CD4-positive, alpha-beta T cell treated with Interleukin-12 subunit alpha and Interleukin-12 subunit beta, for 1 hour (primary cell): ENCODE data around the gene SEM1.
"Not testable (repeated sequence)": the region's sequence is repeated elsewhere in the genome, so short reads cannot be mapped to it uniquely, and the experiment has no call there.

Experiments
- DNase-seq: peaks from one replicate; pipeline ENCODE4 v3.0.0-alpha.2; 2020

The SEM1 gene

DNA sequence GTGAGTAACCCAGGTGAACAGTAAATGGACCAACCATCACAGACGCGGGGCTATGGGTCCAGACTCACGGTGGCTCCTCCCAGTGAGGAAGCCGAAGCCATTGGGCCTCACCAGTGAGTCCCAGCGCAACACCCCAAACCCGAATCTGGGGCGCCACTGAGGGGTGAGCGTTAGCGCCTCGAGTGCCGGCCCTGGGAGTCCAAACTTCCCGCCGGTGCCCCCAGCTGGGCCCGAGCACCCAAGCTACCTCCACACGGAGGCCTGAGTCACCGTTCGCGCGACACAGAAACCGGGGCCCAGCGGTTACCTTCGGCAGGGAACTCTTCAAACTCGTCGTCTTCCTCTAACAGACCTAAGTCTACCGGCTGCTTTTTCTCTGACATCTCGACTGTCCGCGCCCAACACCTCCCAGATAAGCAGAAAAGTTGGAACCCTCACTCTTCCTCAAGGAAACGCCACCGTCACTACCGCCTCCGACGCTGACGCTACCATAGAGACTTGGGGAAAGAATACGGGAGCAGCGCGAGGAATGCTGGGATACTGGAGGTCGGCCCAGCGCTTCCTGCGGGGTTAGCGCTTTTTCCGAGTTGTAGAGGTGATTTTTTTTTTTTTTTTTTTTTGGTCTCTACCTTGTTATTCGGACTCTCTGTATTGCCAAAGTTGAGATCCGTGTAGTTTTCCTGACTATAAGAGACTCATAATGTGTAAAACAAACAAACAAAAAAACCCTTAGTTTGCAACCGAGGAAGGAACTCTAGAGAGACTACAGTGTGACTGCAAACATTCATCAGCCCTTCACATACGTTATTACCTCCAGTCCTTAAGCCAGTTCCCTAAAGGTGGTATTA is at the start of gene SEM1:
Gene SEM1, minus strand, starts transcription at position 466 of the 848 bp plus-strand sequence. Its CDS starts 83 bp downstream, at position 383.
- peak; percentile 68 for DNase-seq

DNA sequence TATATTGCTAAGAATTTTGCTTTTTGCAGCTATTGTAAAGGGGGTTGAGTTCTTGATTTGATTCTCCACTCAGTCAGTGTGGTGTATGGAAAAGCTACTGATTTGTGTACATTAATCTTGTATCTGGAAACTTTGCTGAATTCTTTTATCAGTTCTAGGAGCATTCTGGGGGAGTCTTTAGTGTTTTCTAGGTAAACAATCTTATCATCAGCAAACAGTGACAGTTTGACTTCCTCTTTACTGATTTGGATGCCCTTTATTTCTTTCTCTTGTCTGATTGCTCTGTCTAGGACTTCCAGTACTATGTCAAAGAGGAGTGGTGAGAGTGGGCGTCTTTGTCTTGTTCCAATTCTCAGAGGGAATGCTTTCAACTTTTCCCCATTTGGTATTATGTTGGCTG is 48.2 kb upstream of the SEM1 start:
- DNase-seq = not testable (repeated sequence)

DNA sequence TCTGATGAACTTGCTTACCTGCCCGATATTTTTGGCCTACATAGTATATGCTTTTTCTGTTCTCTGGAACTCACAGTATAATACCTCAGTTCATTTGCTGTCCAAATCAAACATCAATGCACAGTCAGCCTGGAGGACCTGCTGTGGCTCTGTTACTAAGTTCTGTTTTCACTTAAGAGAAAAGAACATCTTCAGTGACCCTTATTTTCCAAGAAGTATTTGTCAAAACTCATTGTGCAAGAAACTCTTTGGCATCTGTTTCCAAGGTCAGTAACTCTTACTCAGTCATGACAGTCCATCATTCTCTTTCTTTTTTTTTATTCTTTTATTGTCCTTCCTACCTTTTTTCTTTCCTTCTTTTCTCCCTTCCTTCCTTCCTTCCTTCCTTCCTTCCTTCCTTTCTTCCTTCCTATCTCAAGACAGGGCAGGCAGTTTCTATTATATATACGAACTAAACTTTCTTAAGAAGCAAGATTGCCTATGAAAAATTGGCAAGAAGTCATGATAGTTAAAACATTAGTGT is 37.8 kb upstream of the SEM1 start:
- no peak for DNase-seq

DNA sequence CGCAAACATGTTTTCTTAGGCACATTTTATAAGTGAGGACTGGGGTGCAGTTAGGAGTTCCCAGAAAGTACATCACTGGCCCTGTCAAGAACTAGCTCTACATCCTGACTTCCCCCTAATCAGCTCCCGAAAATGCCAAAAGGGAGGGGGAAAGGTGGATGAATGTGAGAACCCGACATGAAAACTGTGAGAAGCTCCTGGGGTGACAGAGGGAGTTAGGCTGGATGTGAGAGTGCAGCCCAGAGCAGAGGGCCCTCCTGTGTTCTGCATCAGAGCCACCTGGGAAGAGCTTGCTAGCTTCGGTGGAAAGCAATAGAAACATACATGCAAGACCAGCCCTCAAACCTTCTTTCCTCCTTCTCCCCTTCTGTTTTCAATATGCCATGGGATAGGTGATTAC is 30.5 kb upstream of the SEM1 start:
- no peak for DNase-seq

DNA sequence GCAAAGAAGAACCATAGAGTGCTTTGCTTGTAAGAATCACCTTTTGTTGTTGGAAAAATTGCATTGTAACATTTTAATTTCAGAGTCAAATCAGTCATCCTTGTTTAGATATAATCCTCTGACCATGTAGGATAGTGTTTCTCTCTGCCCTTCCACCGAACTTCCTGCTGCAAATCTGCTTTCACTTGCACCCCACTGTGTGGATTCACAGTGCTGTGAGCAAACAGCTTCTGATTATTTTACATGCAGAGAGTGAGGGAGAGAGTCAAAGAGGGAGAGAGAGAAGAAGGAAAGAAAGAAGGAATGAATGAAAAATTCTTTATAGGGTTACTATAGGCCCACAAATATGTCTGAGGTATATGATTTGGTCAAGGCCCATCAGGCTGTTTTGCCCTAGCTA is 30.0 kb upstream of the SEM1 start:
- DNase-seq = no peak

DNA sequence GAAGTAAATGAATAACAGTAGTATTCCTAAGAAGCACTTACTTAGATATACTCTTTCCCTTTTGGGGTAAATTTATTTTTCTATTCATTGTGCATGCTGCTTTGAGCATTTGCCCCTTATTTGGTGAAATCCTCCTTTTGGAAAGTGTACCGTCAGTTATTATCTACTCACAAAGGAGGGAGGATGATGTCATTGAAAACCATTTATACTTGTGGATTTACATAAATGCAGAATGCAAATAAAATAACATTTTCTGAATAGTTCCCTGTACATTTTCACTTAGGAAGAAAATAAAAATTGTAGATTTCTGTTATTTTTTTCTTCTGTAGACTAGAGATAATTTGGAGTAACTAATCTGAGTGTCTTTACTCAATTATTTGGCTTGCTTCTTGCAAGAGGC is 29.5 kb upstream of the SEM1 start:
- DNase-seq = no peak

DNA sequence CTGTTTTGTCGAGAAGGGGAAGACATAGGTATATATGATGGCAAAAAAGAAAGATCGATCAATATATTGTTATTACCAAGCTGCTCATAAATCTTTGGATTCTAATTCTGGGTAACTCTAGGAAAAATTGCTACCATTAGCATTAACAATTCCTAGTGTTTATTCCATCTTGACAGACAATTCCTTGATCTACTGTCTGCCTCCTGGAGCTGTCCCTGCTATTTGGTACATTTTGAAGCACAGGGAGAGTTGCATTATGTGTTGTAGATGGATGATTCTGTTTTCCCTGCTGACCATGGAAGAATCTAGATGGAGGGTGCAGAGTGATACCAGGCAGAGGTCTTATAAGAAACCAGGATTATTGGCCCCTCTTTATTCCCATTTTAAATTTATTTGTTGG is 29.1 kb upstream of the SEM1 start:
- DNase-seq = no peak

DNA sequence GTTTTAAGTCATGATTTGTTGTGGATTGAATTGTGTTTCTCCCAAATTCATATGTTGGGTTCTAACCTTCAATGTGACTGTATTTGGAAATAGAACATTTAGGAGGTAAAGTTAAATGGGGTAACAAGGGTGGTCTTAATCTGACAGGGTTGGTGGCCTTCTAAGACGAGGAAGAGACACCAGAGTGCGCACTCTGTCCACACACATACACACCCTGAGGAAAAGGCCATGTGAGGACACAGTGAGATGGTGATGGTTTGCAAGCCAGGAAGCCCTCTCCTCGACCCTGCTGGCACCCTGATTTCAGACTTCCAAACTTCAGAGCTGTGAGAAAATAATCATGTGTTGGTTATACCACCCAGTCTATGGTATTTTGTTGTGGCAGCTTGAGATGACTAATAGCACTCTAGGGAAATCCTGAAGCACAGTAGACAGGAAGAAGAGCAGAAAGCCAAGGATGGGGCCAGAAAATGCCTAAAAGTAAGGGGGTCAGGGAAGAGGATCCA is 28.0 kb upstream of the SEM1 start:
- no peak for DNase-seq

DNA sequence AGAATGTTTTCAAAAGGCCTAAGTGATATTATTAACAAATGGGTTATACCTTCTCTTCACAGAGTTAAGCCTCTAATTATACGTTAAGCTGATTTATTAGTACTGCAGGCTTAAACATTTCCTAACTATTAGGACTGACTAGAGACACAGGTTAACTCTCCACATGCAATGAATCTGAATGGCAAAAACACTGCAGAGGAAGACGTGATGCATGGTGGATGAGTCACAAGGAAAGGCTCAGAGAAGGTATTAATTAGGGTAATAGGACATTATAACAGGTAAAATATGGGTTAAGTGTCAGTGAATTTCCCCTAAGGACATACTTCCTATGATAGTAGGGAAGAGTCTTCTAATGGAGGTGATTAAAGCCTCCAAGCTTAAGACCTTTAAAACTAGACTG is 24.7 kb upstream of the SEM1 start:
- DNase-seq = no peak

DNA sequence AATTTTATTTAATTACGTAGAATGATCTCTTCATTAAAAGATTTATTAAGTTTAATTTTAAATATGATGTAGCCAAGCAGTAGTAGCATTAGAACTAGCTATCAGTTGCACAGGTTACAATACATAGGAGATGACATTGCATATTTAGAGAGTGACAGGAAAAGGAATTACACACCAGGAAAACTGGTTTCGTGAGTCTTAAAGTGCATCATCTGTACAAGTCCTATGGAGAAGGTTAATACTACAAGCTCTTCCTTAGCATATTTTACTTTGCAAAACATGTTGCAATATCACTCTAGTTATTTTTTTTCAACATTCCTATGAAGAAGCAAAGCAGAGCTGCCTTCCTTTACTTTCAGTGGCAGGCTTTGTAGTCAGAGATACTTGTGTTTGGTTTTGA is 20.2 kb upstream of the SEM1 start:
- no peak for DNase-seq

DNA sequence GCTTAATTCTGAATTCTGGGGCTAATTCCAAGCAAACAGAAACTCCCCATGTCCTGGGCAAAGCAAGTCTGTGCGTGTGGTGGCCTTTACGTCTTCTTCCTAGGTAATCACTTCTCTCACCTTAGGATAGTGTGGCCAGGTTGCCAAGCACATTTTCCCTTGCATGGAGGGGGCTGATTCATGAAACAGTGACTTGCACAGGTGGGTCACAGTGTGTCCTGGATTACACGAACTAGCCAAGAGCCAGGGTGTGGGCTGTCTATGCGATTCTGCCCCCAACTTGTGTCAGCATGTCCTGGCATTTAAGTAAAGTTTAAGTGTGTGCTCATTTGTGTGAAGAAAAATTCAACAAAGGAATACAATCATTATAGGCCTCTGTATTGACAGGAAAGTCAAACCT is 18.5 kb upstream of the SEM1 start:
- DNase-seq = no peak

DNA sequence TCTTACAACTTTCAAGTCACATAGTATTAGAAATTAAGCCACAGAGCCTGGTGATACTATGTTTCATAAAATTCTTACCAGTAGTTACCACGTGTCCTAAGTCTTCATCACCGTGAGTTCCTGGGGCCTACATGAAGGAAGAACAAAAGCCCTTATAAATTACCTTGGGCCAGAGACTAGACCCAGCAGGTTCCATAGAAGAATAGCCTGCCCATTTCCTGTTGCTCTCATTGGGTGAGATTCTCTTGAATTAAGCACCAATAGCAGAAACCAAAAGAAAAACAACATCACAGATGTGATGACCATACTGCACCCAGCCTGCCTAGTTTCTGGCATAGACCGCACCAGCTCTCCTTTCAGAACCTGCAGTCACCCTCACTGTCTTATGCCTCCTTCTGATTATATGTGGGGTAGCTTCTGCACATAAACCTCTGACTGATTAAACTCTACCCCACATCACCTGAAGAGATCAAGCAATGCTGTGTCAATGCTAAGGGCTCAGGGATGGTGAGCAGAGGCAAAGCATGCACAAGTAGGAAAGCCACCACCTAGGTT is 18.0 kb upstream of the SEM1 start:
- DNase-seq = no peak

DNA sequence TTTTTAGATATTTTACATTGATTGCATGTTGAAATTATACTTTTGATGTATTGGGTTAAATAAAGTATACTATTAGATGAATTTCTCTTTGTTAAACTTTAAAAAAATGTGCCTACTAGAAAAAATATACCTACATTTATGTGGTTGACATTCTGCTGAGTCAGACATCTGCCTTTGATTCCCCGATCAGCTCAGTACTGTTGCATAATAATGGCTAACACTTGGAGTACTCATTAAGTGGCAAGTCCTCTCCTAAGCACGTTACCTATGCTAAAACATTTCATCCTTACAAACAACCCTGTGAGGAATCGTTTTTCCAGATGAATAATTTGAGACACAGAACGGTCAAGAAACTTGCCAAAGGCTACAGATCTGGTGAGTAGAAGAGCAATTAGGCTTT is 14.0 kb upstream of the SEM1 start:
- no peak for DNase-seq

DNA sequence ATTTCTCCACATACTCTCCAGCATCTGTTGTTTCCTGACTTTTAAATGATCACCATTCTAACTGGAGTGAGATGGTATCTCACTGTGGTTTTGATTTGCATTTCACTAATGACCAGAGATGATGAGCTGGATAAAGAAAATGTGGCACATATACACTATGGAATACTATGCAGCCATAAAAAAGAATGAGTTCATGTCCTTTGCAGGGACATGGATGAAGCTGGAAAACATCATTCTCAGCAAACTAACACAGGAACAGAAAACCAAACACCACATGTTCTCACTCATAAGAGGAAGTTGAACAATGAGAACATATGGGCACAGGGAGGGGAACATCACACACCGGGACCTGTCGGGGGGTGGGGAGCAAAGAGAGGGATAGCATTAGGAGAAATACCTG is 13.3 kb upstream of the SEM1 start:
- not testable (repeated sequence) for DNase-seq

DNA sequence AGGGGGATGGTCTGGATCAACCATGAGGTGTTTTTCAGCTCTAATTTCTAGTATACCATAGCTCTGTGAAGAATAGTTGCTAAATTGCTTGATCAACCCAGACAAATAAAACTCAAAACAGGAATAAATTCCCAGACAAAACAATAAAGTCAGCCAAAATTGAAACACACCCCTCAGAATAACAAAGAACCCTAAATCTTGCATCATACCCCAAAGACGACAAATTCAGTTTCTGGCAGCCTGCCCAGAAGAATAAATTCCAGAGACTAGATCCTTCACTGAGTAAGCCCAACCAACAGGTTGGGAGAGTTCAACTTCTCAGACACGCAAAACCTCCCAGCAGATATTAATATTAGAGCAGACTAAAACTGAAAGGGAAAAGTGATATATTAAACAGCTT is 11.2 kb upstream of the SEM1 start:
- DNase-seq = no peak

DNA sequence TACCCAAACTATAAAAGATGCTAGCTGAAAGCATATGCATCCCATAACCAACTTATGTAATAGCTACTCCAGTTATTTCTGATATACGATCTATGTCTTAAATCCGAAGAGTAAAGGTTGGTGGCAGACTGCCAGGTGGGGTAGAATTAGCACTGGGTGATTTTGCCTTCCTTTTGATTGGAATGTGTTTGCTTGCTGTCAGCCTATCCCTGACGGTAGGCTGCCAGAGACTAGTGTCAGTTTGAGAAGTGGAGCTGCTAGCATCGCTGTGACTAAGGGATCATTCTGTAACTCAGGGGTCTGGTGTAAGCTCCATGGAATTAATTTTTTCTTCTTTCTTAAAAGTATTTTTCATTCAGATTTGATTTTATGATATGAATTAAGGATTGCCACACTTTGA is 9.5 kb upstream of the SEM1 start:
- no peak for DNase-seq

DNA sequence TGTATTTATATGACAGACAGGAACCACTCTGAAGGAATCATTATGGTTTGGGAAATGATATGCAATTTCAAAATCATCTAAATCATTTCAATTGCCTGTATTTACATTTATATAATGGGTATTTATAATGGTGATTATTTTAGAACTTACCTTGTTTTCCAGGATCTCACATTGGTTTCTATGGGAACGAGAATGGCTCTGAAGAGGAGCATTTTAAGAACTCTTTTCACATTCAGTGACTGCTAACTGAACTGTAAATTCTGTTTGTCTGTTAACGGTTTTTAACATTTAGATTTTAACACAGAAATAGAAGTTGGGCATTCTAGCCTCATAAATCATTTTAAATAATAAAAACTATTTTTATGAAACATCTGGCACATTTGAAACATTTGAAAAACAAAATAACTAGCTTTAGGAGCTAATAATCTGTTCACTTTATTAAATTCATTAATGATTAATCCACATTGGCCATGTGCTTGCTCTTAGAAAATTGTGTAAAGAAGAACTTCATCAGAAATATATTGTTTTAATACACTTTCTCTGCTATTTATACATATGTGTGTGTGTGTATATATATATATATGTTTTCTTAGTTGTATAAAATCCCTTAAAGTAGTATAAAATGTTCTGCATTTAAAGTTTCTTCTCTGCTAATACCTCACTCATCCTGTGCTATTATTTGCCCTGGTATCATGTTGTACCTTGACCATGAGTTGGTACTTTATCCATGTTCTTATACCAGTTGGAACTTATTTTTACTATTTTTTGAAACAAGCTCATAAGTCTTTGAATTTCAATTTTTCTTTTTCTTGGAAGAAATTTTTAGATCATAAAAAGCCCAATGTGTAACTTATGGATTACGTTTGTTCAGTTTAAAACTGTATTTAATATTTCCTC is 8.7 kb upstream of the SEM1 start:
- no peak for DNase-seq

DNA sequence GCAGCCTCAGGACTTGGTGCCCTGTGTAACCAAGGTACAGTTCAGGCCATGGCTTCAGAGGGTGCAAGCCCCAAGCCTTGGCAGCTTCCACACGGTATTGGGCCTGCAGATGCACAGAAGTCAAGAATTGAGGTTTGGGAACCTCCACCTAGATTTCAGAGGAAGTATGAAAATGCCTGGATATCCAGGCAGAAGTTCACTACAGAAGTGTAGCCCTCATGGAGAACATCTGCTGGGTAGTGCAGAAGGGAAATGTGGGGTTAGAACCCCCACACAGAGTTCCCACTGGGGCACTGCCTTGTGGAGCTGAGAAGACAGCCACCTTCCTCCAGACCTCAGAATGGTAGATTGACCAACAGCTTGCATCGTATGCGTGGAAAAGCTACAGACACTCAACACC is 3.4 kb upstream of the SEM1 start:
- no peak for DNase-seq

DNA sequence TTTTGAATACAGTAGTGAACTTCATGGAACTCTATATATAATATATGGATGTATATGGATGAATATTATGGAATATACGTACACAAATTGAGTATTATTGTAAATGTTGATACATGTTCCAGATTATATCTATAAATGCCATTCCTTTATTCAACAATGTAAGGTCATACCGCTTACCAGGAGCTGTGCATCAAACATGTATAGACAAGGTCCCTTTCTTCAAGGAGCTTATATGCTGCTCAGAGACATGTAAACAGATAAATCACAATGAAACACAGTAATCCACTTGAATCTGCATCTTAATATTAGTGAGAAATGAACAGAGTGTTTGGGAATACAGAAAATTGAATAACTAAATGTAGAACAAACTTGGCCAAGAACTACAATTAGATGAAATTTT is 898 bp upstream of the SEM1 start:
- no peak for DNase-seq

DNA sequence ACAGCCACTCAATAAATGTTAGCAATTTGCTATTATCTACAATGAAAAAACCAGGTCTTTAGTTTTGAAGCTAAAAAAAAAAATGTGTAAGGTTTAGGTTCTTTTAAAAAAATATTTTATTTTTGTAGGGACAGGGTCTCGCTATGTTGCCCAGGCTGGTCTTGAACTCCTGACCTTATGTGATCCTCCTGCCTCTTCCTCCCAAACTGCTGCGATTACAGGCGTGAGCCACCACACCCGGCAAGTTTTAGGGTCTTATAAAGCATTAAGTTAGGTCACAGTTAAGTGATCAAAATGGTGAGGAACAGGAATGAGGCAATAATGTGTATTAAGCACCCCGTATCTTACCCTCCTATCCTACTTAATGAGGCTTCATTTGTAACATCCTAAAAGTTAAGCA is 774 bp downstream of the SEM1 start:
- no peak for DNase-seq

DNA sequence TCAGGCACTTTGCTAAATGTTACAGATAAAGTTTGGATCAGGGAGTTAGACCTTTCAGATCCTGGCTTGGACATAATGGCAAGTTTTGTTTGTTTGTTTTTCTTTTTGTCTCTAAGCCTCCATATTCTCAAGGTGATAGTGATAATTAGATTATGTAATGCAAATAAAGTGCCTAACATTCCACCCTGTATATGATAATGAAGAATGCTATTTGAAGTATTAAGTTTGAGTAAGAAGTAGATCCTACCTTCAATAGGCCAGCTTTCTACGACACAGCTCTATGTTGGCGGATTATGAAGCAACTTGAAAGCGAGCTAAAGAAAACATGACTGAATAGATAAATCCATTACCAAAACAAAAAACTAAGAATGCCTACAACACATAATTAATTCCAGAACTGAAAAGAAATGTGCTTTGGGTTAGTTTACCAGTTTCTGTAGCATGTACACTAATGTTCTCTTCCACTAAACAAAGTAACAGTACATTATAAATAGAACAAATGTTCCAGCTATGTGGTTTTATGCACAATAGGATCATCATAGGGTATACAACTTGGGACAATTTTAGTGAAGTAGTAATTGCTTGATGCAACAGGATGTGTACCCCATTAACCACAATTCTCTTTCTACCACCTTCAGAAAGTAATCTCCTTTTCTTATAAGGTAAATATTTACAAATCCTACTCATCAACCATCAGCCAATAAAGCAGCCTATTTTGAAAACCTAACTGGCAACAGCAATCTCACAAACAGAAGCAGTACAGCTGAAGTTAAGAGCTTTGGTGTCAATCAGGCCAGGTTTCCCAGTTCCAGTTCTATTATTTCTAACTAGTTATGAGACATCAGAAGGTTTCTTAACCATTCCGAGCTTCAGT is 1.5 kb downstream of the SEM1 start:
- no peak for DNase-seq

DNA sequence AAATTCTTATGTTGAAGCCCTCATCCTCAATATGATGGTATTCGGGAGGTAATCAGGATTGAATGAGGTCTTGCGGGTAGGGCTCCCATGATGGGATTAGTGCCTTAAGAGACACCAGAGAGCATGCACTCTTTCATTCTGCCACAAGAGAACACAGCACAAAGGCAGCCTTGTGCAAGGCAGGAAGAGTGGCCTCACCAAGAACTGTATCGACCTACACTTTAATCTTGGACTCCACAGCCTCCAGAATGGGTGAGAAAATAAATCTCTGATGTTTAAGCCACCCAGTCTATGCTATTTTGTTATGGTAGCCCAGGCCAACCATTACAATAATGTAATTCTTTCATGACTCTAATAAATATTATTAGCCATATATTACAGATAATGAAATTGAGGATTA is 8.4 kb downstream of the SEM1 start:
- no peak for DNase-seq
